ENCODE data around the gene TUFT1.
A peak's percentile ranks its signal among the peaks of the same experiment; 100 is the strongest.

The TUFT1 gene

DNA sequence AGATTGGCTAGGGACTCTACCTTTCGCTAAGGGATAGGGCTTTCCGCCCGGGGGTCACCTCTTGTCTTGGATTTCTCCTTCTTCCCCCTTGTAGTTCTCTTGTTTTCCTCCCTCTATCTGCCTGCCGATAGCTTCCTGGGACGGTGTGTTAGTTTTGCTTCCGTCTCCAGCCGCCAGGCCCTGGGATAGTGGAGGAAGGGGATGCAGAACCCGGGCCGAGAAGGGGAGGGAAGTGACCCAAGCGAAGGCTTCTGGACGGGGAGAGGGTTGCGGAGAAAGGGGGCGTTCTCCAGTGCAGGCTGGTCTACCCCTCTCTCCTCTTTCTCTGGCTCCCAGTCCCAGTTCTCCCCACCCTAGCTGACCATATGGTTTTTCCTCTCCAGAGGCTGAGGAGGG is 871 bp downstream of the TUFT1 start:
- no peak for DNase-seq

DNA sequence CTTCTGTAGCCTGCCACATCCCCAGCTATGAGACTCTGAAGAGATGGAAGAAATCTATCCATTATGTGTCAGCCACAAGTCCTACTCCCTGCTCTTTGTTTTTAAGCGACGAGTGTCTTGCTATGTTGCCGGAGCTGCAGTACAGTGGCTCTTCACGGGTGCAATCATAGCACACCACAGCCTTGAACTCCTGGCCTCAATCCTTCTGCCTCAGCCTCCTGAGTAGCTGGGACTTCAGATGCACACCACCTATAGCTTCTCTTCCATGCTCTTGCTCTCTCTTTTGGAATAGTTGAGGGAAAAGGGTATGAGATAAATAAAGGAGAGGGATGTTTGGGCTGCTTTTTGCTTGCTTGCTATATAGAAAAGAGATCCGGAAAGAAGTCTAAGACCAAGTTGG is 1.6 kb downstream of the TUFT1 start:
- no peak for DNase-seq

DNA sequence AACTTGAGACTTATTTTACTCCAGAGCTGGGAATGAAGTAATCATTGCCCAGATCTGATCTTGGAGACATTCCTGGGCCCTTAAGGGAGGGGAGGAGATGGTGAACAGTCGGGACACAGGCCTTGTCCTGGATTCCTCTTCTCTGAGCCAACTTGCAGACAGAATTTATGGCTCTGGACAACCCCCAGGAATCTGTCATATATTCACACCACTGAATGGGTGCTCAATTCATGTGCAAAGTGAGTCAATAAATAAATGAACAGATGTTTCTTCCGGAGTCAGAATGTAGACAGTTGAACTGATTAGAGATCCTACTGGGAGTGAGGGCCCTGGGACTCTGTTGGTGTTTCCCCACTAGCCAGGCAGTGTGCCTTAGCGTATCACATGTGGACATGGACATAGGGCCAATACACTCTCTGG is 2.6 kb downstream of the TUFT1 start:
- DNase-seq = no peak

DNA sequence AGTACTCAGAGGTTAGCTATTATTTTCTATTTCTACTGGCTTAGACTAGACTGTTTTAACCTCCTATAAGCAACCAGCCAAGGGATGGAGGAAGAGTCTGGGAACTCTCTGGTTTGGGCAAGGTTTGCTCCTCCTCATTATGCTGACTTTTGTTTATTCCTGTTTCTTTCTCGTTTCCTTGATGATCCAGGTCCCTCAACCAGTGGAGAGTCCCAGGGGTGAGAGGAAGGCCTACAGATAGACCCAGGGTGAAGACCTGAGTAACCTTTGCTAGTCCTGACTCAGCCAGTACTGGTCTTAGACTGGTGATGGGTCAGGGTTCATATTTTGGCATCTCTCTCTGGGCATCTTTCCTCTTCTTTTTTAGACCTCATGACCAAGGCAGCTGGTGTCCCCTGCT is 5.4 kb downstream of the TUFT1 start:
- no peak for DNase-seq

DNA sequence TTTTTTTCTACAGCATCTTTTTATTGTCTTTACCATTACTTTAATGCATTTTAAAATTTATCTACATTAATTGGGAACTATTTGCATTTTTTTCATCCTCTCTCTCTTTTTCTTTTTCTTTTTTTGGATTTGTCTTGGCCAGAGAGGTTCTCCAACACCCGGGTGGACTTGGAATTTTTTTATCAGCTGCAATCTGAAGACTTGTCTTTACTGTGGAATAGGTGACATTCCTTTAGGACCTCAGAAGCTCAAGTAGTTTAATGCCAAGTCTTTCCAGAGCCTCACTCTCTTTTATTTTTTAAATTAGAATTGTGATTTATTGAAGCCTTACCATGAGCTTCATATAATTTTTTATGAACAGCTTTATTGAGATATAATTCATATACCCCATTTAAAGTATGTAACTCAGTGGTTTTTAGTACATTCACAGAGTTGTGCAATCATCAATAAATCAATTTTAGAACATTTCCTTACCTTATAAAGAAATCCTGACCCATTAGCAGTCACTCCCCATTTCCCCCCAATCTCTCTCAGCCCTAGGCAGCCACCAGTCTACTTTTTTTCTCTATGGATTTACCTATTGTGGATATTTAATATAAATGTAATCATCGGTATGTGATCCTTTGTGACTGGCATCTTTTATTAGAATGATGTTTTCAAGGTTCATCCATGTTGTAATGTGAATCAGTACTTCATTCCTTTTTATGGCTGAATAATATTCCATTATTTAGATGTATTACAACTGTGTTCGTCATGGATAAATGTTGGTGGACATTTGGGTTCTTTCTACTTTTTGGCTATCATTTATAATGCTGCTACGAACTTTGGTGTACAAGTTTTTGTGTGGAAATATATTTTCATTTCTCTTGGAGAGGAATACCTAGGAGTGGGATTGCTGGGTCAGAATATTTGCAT is 6.2 kb downstream of the TUFT1 start:
- no peak for DNase-seq

DNA sequence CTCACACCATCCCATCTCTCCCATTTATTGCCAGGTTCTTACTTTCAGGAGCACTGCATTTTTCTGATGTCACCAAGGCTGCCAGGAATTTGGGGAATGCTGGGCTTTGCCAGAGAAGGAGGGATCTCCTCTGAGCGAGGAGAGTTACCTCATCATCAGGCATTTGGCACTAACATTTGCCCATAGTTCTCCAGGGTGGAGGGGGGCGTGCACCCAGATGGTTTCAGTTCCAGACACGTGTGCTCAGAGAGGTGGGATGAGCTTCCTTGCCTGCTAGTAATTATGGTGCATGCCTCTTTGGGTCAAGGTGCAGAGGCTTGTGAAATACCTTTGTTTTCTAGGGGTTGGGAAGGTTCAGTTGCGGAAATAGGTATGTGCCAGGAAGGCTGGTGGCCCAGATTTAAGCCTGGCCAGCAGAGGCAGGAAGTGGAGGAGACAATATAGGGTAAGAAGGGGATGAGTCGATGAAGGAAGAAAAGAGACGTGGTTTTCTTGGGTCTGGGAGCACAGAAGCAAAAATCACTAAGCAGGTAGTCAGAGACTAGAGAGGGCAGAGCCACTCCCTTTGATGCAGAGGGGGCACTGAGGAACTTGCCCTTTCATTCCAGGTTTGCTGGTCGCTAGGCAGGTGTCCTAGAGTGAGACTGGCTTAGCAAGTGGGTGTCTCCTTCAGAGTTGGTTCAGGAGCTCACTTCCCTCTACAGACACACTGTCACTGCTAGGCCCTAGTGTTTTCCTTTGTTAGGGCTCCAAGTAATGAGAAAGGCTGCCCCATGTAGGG is 7.2 kb downstream of the TUFT1 start:
- DNase-seq = no peak

DNA sequence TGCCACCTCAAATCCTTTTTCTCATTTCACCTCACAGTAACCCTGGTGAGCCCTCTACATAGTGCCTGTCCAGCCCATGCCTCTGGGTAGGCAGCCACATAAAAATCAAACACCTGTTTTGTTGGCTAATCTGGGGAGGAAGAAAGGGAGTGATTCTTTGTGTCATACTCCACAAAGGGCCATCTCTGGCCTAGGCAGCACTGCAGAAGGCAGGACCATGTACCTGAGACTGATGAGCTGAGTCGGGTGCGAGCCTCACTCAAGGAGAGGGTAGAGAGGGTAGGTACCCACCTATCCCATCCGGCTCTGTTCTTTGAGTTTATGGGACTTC is 7.8 kb downstream of the TUFT1 start:
- DNase-seq = no peak

DNA sequence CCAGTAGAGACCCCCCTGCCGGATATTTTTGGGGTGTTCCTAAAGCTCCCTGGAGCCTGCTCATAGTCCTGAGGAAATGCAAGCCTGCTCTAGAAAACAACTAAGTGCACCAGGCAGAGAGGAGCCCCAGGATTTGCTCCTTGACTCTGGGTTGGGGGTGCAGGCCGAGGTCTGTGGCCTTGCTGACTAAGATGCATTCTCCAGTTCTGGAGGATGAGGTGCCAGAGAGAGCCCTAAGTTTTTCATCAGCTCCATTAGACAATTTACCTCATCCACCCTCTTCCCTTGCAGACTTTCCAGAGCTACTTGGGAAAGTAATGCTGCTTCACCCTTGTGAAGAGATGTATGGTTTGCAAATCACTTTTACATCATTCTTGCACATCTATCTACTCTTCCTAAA is 9.1 kb downstream of the TUFT1 start:
- no peak for DNase-seq

DNA sequence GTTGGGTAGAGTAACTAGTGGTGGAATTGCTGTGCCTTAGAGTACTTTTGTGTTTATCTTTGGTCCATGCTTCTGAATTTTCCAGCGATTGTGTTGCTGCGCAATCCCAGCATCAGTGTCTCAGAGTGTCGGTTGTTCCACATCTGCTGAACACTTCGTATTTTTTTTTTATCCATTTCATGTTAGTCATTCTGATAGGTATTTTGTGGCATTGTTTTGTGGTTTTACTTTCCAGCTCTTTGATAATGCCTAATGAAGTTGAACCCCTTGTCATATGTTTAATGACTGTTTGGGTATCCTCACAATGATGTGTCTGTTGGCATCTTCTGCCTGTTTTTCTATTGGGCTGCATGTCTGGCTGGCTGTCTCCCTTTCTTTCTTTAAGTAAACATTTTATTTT is 13.6 kb downstream of the TUFT1 start:
- no peak for DNase-seq

DNA sequence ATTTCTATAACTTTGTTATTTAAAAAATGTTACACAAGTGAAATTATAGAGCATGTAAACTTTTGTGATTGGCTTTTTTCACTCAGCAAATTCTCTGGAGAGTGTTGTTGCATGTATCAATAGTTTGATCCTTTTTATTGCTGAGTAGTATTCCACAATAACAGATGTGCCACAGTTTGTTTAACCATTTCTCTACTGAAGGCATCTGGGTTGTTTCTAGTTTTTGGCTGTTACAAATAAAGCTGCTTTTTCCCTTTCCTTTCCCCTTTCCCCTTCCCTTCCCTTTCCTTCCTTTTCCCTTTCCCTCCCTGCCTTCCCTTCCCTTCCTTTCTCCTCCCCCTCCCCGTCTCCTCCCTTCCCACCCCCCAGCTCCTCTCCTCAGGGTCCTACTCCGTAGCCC is 15.9 kb downstream of the TUFT1 start:
- DNase-seq = no peak

DNA sequence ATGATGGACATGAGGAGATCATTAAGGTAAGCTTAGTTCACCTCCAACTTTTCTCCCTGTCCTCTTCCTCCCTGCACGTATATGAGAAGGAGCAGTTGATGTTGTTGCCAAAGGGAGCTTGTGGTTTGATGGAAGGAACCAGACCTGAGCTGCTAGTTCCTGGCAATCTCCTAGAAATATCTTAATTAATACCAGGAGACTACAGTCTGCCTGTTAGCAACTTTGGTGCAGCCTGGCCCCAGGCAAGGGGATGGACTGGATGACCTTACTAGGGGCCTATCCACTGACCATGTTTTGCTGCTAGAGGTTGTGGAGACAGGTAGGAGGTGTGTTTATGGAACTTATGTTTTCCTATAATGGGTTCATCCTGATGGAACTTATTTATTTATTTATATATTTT is 22.6 kb downstream of the TUFT1 start:
- DNase-seq = no peak

DNA sequence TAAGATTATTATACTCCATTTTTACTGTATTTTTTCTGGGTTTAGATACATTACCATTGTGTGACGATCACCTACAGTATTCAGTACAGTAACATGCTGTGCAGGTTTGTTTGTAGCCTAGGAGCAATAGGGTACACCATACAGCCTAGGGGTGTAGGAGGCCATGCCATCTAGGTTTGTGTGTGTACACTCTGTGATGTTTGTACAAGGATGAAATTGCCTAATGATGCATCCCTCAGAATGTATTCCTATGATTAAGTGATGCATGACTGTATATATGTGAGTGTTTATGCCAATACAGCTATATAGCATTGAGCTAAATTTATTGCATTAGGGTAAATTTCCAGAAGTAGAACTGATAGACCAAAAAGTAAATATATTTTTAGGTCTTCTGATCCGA is 23.3 kb downstream of the TUFT1 start:
- no peak for DNase-seq

DNA sequence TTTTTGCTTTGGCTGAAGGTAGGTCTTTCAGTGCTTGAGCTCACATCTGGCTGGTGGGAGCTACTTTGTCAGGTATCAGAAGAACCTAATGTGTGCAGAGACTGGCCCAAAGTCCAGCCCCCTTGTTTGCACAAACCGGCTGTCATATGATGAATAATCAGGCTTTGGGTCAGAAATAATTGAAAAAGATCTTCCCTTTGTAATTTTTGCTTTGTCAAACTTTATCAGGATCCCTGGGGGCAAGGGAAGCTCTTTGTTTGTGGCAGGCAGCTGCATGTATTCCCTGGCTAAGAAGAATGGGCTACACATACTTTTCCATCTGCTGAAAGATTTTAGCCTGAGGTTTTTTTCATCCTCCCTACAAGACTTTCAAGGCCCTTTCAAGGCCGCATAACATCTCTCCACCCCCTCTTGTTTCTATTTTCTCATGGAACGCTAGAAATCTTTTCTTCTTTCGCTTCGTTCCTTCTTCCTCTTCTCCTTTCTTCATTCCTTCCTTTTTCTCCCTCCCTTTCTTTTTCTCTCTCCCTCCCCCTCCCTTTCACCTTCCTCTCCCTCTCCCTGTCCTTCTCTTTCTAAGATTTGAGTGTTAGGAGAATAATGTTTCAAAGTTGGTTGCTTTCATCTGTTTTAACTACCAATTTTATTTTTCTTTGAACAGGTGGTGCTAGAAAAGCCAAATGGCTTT is 25.5 kb downstream of the TUFT1 start:
- DNase-seq = no peak

DNA sequence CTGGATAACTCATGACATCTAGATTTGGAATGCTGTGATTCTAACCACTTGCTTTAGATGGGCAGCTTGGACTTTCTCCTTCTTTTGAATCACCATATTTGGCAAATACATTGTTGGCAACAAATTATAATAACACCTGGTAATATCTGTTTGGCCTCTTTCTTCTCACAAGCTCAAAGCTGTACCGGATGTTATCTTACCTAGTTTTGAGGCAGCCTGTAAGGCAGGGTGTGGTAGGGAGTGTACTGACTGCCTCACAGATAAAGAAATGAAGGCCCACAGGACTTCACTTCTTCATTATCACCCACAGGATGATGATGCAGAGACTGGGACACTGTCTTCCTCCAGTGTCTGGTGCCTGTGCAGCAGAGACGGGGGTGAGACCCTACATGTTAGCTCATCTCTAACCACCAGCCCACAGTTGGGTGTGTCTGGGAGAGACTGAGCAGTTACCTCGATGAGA is 28.5 kb downstream of the TUFT1 start:
- no peak for DNase-seq

DNA sequence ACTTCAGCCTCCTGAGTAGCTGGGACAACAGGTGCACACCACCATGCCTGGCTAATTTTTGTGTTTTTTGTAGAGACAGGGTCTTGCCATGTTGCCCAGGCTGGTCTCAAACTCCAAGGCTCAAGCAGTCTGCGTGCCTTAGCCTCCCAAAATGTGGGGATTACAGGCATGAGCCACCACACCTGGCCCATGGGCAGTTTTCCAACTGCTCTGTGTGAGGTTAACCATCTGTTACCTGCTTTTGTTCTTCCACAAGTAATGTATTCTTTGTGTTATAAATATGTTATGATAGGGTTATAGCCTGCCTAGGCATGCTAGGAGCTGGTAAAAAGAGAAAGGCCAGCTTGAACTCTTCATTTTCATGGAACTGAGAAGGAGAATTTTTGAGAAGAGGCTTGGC is 30.7 kb downstream of the TUFT1 start:
- DNase-seq = peak; percentile 89

DNA sequence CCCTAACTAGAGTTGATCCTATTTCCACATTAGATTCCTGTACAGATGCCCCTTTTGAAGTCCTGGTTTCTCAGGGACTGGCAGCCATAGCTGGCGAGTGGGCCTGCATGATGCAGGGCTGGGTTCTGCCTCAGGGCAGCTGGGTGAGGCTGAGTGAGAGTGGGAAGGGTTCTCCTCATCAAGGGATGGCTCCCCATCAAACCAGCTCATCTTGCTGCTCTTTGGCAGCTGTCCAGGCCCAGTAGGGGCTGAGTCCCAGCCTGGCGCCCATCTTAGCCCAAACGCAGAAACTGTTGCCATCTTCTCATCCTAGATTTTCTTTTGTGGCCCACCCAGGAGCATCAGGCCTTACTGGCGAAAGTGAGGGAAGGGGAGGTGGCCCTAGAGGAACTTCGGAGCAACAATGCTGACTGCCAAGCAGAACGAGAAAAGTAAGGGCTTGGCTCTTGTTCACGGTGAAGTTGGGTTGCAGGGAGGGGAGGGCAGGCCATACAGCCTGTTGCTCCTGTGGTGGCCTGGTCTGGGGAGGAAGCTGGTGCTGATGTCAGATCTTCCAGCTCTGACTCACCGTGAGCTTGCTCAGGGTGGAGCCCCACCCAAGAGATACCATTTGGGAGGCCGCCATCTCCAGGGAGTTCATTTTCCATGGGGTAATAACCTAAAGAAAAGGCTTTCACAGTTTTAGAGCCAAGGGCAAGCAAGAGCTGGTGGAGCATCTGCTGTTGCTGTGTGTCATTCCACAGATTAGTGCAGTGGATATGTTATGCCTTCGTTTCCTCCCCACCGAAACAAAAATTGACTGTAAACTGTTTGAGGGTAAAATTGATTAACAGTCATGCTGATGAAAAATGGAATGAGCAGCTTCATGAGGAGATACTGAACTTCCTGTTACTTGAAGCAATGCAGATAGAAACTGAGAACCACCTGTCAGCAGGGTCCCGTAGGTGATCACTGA is 34.7 kb downstream of the TUFT1 start:
- DNase-seq = no peak

DNA sequence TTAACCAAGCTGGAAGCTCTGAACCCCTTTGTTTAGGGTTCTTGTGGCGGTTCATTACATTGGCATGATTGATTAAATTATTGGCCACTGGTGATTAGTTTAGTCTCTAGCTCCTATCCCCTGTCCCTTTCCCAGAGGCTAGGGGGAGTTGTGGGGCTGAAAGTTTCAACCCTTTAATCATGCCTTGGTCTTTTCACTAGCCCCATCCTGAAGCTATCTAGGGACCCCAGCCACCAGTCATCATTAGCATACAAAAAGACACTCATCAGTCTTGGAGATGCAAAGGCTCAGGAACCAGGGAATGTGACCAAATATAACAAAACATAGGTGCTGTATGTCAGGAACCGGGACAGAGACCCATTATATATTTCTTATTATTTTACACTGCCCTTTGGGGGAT is 37.1 kb downstream of the TUFT1 start:
- DNase-seq = no peak

DNA sequence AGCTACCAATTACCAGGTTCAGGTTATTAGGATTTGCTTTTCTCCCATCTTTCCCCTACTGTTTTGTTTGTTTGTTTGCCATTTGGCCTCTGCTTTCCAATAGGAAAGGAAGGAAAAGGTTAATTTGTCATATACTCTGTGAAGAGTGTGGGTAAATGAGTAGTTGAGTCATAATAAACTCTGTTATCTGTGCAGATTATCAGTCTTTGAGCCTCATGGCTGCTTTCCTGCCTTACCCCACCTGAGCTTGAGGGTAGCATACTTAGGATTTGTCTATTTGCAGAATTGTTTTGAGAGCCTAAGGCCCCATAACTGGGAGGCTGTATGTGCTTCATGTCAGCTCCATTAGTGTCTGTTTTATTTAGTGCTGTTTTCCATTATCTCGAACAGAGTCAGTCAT is 38.8 kb downstream of the TUFT1 start:
- DNase-seq = no peak

DNA sequence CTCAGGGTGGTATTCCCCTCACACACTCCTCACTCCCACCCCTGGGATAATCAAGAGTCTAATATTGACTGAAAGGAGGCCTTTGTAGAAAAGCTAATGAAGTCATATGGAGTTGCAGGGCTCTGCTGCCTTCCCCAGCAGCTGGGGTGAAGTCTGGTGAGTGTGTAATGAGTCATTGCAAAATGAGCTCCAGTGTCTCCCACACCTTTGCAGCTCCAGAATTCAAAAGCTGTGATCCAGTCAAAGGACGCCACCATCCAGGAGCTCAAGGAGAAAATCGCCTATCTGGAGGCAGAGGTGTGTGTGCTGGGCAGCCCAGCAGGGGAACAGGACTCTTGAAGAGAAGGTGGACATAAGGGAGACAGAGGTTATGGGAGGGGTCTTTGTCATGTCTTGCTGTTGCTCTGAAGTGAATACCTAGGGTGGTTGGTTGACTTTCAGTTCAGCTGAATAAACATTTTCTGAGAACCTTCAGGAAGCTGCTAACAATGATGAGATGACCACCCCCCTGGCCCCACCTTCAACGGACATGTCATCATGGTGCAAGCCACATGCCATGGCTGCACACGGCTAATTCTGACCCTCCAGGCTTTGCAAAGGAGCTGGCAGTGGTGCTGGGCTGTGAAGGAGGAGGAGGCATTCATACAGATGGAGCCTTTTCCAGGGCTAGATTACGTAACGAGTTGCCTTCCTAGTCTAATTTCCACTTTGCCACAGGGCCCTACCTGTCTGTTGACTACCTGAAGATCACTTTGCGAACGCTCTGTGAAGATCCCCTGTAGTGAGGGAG is 39.5 kb downstream of the TUFT1 start:
- DNase-seq = no peak

DNA sequence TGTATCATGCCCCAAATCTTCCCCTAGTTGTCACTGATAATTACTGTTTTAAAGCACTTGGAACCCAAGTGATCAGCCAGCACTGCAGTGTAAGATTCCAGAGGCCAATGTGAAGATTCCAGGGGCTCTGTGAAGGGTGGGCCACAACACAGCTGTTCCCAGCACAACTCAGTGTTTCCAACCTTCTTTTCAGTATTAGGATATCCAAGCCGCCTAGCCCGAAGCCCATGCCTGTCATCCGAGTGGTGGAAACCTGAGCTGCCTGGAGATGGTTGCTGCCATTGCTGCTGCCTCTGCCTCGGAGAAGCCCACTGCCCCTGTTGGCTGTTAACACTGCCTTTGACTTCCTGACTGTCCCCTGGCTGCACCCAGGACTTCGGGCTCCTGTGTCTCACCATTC is 41.3 kb downstream of the TUFT1 start:
- no peak for DNase-seq

DNA sequence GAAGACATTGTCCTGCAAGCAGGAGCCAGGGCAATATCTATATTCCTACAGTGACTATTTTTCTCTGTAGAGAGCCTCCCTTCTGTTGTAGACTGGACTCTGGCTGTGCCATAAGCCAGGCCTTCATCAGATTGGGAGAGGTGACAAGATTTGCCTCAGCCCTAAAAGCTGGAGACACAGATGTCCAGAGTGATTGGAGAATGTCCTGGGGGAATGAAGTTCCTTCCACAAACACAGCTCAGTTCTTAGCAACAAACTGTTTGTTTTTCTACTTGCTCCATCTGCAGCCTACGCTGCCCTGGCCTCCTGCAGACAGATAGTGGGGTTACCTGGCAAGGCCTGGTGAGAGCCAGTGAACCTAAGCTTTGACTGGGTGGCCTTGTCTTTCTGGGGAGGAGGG is 41.8 kb downstream of the TUFT1 start:
- no peak for DNase-seq

DNA sequence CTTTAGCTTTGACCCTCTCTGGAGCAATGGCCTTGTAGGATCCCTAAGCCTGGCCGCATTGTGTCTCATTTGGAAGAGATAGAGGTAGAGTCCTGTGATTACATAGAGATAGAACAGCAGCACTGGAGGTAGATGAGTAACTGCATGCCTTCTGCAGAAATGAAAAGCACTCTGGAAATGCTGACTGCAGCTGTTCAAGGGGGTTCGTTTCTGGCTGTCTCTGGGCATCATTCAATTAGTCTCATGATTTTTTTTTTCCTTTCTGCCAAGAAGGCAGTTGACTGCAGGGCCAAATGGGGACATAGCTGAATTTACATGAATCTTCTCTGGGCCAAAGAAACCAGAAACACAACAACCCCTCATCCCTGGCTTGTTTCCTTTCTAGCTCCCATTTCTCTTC is 43.7 kb downstream of the TUFT1 start:
- no peak for DNase-seq

Measured in NCI-H2171 (cell line).